GM21423 (cell line): ENCODE data around the gene ANKRD53.
"Not testable (repeated sequence)": the region's sequence is repeated elsewhere in the genome, so short reads cannot be mapped to it uniquely, and the experiment has no call there.

ENCODE experiments used
- ATAC-seq: cut with Tn5 transposase; IDR thresholded peaks from one replicate; pipeline ENCODE4 v1.9.1; 2021; ENCODE audit warnings: mild to moderate bottlenecking, moderate library complexity; ENCODE audit not compliant: unreplicated experiment

The ANKRD53 gene

DNA sequence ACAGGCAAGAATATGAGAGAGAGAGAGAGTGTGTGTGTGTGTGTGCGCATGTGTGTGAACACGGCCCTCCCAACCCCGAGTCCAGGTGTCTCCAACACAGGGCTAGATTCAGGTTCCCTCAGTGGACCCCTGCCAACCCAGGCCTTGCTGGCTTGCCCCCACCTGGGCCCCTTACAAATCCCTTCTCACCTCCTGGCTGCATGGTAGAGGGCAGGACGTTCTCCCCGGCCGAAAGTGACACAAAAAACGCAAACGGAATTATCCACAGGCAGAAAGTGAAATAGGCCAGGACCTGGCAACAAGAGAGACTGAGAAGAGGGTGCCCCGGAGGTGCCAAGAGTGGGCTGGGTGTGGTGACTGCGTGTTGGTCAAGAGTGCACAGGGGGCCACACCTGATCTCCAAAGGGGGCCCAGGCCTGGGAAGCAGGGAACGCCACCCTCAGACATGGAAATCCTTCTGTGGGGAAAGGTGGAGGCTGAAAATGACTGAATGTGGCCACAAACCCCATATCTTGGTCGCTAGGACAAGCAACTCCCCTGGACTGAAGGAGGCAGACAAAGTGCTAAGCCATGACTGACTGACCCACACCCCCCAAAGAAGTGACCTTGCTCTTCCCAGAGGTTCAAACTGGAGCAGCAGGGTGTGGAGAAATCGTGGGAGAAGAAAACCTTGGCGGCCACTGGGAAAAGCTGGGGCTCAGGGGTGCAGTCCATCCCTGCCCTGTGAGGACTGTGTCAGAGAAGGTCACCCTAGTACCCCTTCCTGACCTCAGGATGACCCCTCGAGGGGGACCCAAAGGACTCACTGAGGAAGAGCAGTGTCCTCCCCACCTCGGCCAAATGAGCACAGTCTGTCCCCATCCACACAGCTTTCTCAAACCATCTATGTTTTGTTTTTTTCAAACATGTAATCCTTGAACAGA lies 10.6 kb downstream of the ANKRD53 start:
- no peak for ATAC-seq

- no peak for ATAC-seq
These were observed 11.8 kb downstream of the ANKRD53 start for GRCh38 chr2:70990216-70990615.

DNA sequence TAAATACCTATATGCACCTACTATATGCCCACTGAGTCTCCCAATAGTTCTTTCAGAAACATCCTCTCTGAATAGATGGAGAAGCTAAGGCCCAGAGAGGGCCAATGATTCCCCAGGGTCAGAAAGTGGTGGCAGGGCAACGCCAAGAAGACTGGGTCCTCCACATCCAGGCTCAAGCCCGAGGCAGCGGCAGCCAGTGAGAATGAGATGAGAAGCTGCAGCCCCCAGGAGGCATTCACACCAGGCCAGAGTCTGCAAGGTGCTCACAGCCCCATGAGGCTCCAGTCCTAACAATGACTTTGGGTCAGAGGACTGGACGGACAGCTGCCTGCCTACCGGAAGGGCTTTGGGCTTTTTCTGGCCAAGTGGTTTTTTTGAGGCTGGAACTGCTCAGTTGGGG lies 12.7 kb downstream of the ANKRD53 start:
- ATAC-seq, result no peak

- ATAC-seq, result no peak
These were observed 13.3 kb downstream of the ANKRD53 start for GRCh38 chr2:70991742-70992141.

- no peak for ATAC-seq
These were observed 14.8 kb downstream of the ANKRD53 start for GRCh38 chr2:70992945-70993853.

DNA sequence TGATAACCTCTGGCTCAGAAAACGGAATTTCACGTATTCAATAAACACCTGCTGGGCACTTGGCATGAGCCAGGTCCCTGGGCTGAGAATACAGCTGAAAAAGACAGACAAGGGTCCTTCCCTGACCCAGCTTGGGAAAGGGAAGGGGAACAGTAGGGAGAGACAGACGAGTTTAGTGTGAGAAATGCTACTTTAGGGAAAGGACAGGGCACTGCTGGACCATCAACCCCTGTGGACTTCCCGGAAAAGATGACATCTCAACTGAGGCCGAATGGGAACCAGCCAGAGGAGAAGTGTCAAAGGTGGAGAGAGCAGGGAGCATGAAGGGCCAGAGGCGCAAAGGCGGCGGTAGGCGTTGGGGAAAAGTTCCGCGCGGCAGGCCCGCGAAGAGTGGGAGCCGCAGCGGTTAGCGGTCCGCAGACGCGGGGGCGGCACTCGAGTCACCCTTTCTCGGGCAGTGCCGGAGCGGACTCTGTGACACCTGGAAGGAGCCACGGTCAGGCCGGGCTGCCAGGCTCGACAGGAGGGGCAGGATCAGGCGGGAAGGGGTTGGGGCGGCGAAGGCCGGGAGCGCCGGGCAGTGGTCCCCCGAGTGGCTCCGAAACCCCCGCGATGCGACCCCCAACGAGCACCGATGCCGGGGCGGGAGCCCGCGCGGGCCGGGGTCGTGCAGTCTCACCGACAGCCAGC lies 15.7 kb downstream of the ANKRD53 start:
- peak; percentile 17 for ATAC-seq

GRCh38 chr2:70994699-70995425 lies 16.4 kb downstream of the ANKRD53 start, which contains the start of gene TEX261:
Gene TEX261, minus strand, starts transcription at chr2:70994873. Its CDS starts 116 bp downstream, at chr2:70994757.
- peak; percentile 94 for ATAC-seq

GRCh38 chr2:70995426-70995729 lies 16.9 kb downstream of the ANKRD53 start:
- ATAC-seq, result peak; percentile 35

- not testable (repeated sequence) for ATAC-seq
These were observed 20.5 kb downstream of the ANKRD53 start for GRCh38 chr2:70998885-70999284.

- ATAC-seq, result no peak
These were observed 20.9 kb downstream of the ANKRD53 start for GRCh38 chr2:70999362-70999761.

DNA sequence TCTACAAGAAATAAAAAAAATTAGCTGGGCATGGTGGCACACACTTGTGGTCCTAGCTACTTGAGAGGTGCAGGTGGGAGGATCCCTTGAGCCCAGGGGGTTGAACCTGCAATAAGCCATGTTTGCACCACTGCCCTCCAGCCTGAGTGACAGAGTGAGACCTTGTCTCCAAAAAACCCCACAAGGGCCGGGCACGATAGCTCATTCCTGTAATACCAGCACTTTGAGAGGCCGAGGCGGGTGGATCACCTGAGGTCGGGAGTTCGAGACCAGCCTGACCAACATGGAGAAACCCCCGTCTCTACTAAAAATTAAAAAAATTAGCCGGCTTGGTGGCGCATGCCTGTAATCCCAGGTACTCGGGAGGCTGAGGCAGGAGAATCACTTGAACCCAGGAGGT lies 21.5 kb downstream of the ANKRD53 start:
- not testable (repeated sequence) for ATAC-seq

DNA sequence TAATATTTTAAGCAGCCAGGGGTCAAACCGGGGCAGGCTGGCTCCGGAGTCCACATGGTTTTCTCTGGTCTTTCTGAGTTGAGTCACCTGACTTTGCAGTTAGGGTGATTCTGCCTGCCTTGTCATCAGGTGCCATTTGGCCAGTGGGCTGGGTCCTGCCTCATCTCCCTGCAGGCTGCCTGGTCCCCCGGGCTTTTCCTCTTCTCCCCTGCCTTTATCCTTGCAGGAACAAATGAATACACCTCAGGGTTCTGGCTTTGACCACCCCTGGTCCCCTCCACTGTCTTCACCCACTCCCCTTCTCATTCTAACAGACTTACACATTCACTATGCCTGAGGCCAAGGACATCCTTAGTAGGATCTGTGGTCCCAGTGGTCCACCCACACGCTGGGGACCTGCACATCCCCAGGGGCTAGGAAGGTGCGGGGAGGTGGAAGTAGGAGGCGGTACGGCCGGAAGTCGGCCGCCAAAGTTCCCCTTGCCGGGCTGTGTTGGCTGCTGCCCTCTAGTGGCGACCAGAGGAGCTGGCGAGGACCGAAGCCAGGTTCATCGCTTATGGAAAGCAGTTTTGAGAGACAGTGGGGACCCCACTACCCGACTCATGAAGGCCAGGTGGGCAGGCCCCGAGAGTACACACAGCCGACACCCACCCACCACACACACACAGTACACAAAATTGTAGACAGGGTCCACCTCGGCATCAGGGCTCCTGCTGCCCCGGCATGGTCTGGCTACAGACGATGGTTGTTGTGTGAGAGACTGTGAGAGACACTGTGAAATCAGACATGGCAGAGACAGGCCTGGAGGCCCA lies 22.6 kb downstream of the ANKRD53 start:
- ATAC-seq, result peak; percentile 94

DNA sequence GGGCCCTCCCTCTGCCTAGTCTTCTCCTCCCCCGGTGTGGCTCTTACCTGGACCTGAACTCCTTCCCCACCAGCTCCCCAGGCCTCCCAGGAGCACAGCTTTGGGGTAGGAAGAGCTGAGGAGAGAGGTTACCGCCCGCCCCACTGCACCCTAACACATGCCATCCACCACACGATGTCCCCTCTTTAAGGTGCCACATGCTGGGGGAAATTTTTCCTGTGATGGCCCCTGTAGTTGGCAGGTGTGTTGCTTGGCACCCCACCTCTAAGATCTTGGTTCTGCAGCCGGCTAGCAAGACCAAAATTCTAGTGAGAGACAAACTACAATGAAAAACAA lies 23.1 kb downstream of the ANKRD53 start:
- ATAC-seq, result no peak

DNA sequence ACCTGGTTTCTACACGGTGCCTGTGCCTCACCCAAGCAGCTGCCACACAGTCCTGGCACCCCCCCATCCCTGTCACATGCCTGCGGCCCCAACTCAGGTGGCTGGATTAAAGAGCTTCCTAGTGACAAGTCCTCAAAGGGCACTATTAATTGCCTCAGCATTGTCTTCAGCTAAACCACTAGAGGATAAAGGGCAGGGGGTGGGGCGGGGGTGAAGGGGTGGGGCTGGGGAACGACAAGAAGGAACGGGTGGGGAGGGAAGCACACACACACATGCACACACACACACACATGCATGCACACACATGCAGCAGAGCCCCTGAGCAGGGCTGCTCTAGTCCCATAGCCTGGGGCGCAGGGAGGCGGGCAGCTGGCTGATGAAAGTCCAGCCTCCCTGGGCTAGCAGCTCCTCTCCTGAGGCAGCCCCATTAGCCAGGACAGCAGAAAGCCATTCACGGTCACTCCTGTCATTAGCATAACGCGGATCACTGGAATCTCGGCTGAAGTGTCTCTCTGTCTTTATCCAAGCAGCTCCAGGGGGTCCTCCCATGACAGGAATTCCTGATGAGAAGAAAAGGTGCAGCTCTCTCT lies 23.6 kb downstream of the ANKRD53 start:
- no peak for ATAC-seq

GRCh38 chr2:71003396-71003795 lies 25.0 kb downstream of the ANKRD53 start:
- no peak for ATAC-seq

GRCh38 chr2:71003966-71004755 lies 25.7 kb downstream of the ANKRD53 start:
- ATAC-seq, result no peak

- no peak for ATAC-seq
These were observed 26.4 kb downstream of the ANKRD53 start for GRCh38 chr2:71004857-71005256.
